Breast epithelium (tissue), 3 donors: Measurements from ENCODE around the gene LIMS1.
"Not testable (repeated sequence)": the region's sequence is repeated elsewhere in the genome, so short reads cannot be mapped to it uniquely, and the experiment has no call there.

Source experiments
- CTCF ChIP-seq, 3 donors: fragments of 450-650 bp; IDR thresholded peaks; one replicate each; pipeline ENCODE4 v1.5.1; 2016 to 2017; ENCODE audit warnings: antibody characterized with exemption in 3 of 3, mild to moderate bottlenecking in 3 of 3, moderate library complexity in 3 of 3
- POLR2A ChIP-seq: fragments of 450-650 bp; IDR thresholded peaks from one replicate; pipeline ENCODE4 v1.6.1; 2016; ENCODE audit warnings: antibody characterized with exemption, mild to moderate bottlenecking, moderate library complexity
- POLR2AphosphoS5 ChIP-seq, 3 donors: sonication (generic); formaldehyde crosslinking; IDR thresholded peaks; one replicate each; pipeline ENCODE4 v1.6.1; 2017; ENCODE audit warnings: antibody characterized with exemption in 3 of 3

- TF ChIP-seq CTCF (IDR thresholded peaks at IDR 0.05); POLR2A; POLR2AphosphoS5 (IDR thresholded peaks at IDR 0.05): not testable (repeated sequence)
Observed at GRCh38 chr2:108658553-108658952, 124.3 kb downstream of the LIMS1 start.
